Thymus (tissue), 11 donors: ENCODE measurements around the gene PAGE5. TPM values are rescaled to one million over a fixed set of nuclear protein-coding genes. Genes with fewer than 3 reads are reported as not detected.

Source experiments
- DNase-seq, 9 donors: peaks; one replicate each; pipeline ENCODE4 v3.0.0-alpha.2; 2013; ENCODE audit warnings: low spot score in 9 of 9, low read depth in 6 of 9, missing footprints in 1 of 9
- H3K27ac ChIP-seq, 2 donors: one replicate each; pipeline ENCODE4 v1.5.1; 2013; ENCODE audit warnings: control low read depth in 1 of 2, low read depth in 1 of 2, low read length in 1 of 2, mild to moderate bottlenecking in 1 of 2, moderate library complexity in 1 of 2
- H3K27me3 ChIP-seq, 2 donors: one replicate each; pipeline ENCODE4 v1.5.1; 2013; ENCODE audit warnings: low read length in 1 of 2; ENCODE audit not compliant: control insufficient read depth in 2 of 2, insufficient read depth in 1 of 2
- H3K36me3 ChIP-seq, 2 donors: one replicate each; pipeline ENCODE4 v1.5.1; 2013; ENCODE audit warnings: low read length in 1 of 2, mild to moderate bottlenecking in 1 of 2, moderate library complexity in 1 of 2; ENCODE audit not compliant: control insufficient read depth in 2 of 2, insufficient read depth in 2 of 2
- H3K4me1 ChIP-seq, 2 donors: one replicate each; pipeline ENCODE4 v1.5.1; 2013; ENCODE audit warnings: low read length in 2 of 2; ENCODE audit not compliant: control insufficient read depth in 2 of 2, insufficient read depth in 2 of 2
- H3K4me3 ChIP-seq, 2 donors: one replicate each; pipeline ENCODE4 v1.5.1; 2013; ENCODE audit warnings: low read length in 2 of 2, control low read depth in 1 of 2, mild to moderate bottlenecking in 1 of 2
- H3K9me3 ChIP-seq, 2 donors: one replicate each; pipeline ENCODE4 v1.5.1; 2013; ENCODE audit warnings: low read length in 1 of 2, mild to moderate bottlenecking in 1 of 2; ENCODE audit not compliant: control insufficient read depth in 2 of 2, insufficient read depth in 1 of 2
- WGBS: extraction: QIAGEN DNeasy Blood & Tissue Kit; methylation state at CpG from one replicate; pipeline ENCODE4 v1.1.7; 2013; 5-methylcytosine and 5-hydroxymethylcytosine counted together
- polyA plus RNA-seq: library from polyadenylated mRNA; stranded (reverse); fragments of 200-250 nt; gene quantifications from one replicate; pipeline ENCODE4 v1.2.3, GENCODE V29; 2013
- total RNA-seq: library from RNA; stranded (reverse); fragments of 120-200 nt; gene quantifications from one replicate; pipeline ENCODE4 v1.2.4, GENCODE V29; 2013
- donor health status: healthy.

The PAGE5 gene
- total and polyA plus RNA-seq, 2 donors: 0.14 to 0.32 TPM

DNA sequence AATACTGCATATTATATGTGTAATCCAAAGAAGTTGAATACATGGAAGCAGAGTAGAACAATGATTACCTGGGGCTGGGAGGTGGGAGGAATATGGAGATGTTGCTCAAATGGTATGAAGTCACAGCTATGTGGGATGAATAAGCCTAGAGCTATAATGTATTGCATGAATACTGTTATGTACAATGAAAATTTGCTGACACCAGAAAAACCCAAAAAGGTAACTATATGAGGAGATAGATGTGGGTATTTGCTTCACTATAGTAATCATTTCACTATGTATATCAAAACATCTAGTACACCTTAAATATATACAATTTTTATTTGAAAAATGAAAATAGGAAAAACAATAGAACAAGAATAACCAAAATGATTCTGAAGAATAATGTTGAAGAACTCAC is 33.4 kb downstream of the PAGE5 start:
- Histone ChIP-seq H3K9me3 (no peaks in the 10 kb centered on the region), H3K27me3 (no peaks in the 10 kb centered on the region), H3K36me3 (no peaks in the 10 kb centered on the region), H3K27ac (no peak overlapping the region), H3K4me1 (no peaks in the 10 kb centered on the region), H3K4me3 (no peak overlapping the region)
- DNase-seq: no peak

GRCh38 chrX:55260806-55261205 is 40.7 kb downstream of the PAGE5 start:
- H3K9me3 ChIP-seq: no peaks in the 10 kb centered on the region
- no peak for DNase-seq
- no peak overlapping the region for H3K4me3 ChIP-seq
- no peak overlapping the region for H3K27ac ChIP-seq
- WGBS: 90% methylated on average over 2 of the region's 2 CpGs
- H3K4me1 ChIP-seq: no peaks in the 10 kb centered on the region
- no peaks in the 10 kb centered on the region for H3K27me3 ChIP-seq
- no peaks in the 10 kb centered on the region for H3K36me3 ChIP-seq

DNA sequence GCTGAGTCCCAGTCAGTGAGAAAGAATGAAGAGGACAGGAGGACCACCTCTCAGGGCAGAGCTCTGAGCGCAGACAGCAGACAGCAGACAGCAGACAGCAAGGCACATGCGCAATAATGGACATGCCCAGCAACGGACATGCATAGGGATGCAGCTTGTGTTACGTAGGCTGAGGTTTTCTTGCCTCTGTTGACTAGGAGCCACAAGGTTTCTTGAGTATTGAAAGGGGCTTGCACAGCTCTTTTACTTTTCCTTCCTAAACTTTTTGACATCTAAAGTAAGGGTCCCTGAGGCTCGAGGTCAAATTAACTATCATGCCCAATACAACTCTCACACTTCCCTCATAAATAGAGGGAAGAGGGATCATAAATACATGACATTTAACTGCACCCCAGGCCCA is 44.7 kb downstream of the PAGE5 start, which contains the start of gene PAGE3:
Gene PAGE3 (minus strand): TSS at position 101 of the 400 bp plus-strand sequence. CDS start 1,013 bp downstream, outside the sequence.
- Histone ChIP-seq H3K27ac (no peak within 1 kb of the TSS), H3K27me3 (no peaks in the 10 kb centered on the region), H3K4me1 (no peaks in the 10 kb centered on the region), H3K9me3 (no peaks in the 10 kb centered on the region), H3K36me3 (no peaks in the 10 kb centered on the region), H3K4me3 (no peak within 1 kb of the TSS)
- DNase-seq: no peak
- 93% methylated on average over 5 of the region's 5 CpGs for WGBS

Other genes with a start within 250 kb of the PAGE5 start
- 0.19 TPM for gene PFKFB1, start 226.2 kb upstream of the PAGE5 start, total RNA-seq
- 0.41 TPM for gene PFKFB1, start 226.2 kb upstream of the PAGE5 start, polyA plus RNA-seq
- 6.7 TPM for gene APEX2, start 220.0 kb upstream of the PAGE5 start, total RNA-seq
- 9.0 TPM for gene APEX2, start 220.0 kb upstream of the PAGE5 start, polyA plus RNA-seq
- 16.9 TPM for gene ALAS2, start 189.4 kb upstream of the PAGE5 start, total RNA-seq
- gene ALAS2, start 189.4 kb upstream of the PAGE5 start, polyA plus RNA-seq: 0.41 TPM
- gene PAGE2B, start 145.3 kb upstream of the PAGE5 start, total RNA-seq: 0.14 TPM
- 1.2 TPM for gene PAGE2B, start 145.3 kb upstream of the PAGE5 start, polyA plus RNA-seq
- gene PAGE2, start 131.3 kb upstream of the PAGE5 start, total RNA-seq: 0.24 TPM
- 1.1 TPM for gene PAGE2, start 131.3 kb upstream of the PAGE5 start, polyA plus RNA-seq
- gene PAGE3, start 44.6 kb downstream of the PAGE5 start, total RNA-seq: not detected
- not detected for gene PAGE3, start 44.6 kb downstream of the PAGE5 start, polyA plus RNA-seq
- gene MAGEH1, start 231.8 kb downstream of the PAGE5 start, total RNA-seq: 39.5 TPM
- 97.3 TPM for gene MAGEH1, start 231.8 kb downstream of the PAGE5 start, polyA plus RNA-seq